ENCODE measurements around the gene SND1.

Gene SND1

GRCh38 chr7:128039544-128039953 lies 387.6 kb downstream of the SND1 start (continued):
- TF ChIP-seq ZNF416 (tag by site-specific recombination; IDR thresholded peaks at IDR 0.05) (no peak), SETDB1 (IDR thresholded peaks at IDR 0.05; ENCODE audit: insufficient read length, low read length) (no peak), BCL11A (tag by site-specific recombination; IDR thresholded peaks at IDR 0.05; ENCODE audit: low read depth) (peak; percentile 25; the same call in 1 of the 2 replicates), GLI4 (tag by site-specific recombination; IDR thresholded peaks at IDR 0.05) (no peak), ZNF558 (tag by site-specific recombination; IDR thresholded peaks at IDR 0.05) (no peak), ZNF10 (tag by site-specific recombination; IDR thresholded peaks at IDR 0.05) (no peak), ZNF324 (tag by site-specific recombination; IDR thresholded peaks at IDR 0.05) (no peak), ZFP69B (tag by site-specific recombination; IDR thresholded peaks at IDR 0.05) (no peak), GLI2 (tag by site-specific recombination; IDR thresholded peaks at IDR 0.05; ENCODE audit: borderline replicate concordance, low read depth) (no peak), ZNF19 (tag by site-specific recombination; IDR thresholded peaks at IDR 0.05; ENCODE audit: low read depth) (no peak), MYNN (tag by site-specific recombination; IDR thresholded peaks at IDR 0.05; ENCODE audit: borderline replicate concordance) (no peak), ZBTB21 (tag by site-specific recombination; IDR thresholded peaks at IDR 0.05) (no peak), ZNF548 (tag by site-specific recombination; IDR thresholded peaks at IDR 0.05) (no peak), ZBTB20 (tag by site-specific recombination; IDR thresholded peaks at IDR 0.05) (peak; percentile 33; the same call in 1 of the 2 replicates), ZNF18 (tag by site-specific recombination; IDR thresholded peaks at IDR 0.05) (0 out of 2 replicates have a peak, but pooled peaks have one; percentile 20), ZNF311 (tag by site-specific recombination; IDR thresholded peaks at IDR 0.05; ENCODE audit: borderline replicate concordance) (no peak), ZNF701 (tag by site-specific recombination; IDR thresholded peaks at IDR 0.05) (no peak), HOXC10 (CRISPR knock-in tag; IDR thresholded peaks at IDR 0.05) (no peak), ZFHX2 (tag by site-specific recombination; conservative IDR thresholded peaks at IDR 0.05) (no peak), HIC1 (tag by site-specific recombination; IDR thresholded peaks at IDR 0.05) (no peak), ZNF521 (tag by site-specific recombination; IDR thresholded peaks at IDR 0.05) (no peak), ZNF843 (tag by site-specific recombination; IDR thresholded peaks at IDR 0.05) (peak; percentile 71), ZNF341 (tag by site-specific recombination; IDR thresholded peaks at IDR 0.05; ENCODE audit: low read depth) (peak; percentile 66), RBAK (tag by site-specific recombination; IDR thresholded peaks at IDR 0.05) (no peak), ZBTB8A (tag by site-specific recombination; IDR thresholded peaks at IDR 0.05) (peak; percentile 77)
- TF ChIP-seq, protein P1, sequence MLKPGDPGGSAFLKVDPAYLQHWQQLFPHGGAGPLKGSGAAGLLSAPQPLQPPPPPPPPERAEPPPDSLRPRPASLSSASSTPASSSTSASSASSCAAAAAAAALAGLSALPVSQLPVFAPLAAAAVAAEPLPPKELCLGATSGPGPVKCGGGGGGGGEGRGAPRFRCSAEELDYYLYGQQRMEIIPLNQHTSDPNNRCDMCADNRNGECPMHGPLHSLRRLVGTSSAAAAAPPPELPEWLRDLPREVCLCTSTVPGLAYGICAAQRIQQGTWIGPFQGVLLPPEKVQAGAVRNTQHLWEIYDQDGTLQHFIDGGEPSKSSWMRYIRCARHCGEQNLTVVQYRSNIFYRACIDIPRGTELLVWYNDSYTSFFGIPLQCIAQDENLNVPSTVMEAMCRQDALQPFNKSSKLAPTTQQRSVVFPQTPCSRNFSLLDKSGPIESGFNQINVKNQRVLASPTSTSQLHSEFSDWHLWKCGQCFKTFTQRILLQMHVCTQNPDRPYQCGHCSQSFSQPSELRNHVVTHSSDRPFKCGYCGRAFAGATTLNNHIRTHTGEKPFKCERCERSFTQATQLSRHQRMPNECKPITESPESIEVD (tag by site-specific recombination; IDR thresholded peaks at IDR 0.05): peak; percentile 95
- TF ChIP-seq, protein P2, sequence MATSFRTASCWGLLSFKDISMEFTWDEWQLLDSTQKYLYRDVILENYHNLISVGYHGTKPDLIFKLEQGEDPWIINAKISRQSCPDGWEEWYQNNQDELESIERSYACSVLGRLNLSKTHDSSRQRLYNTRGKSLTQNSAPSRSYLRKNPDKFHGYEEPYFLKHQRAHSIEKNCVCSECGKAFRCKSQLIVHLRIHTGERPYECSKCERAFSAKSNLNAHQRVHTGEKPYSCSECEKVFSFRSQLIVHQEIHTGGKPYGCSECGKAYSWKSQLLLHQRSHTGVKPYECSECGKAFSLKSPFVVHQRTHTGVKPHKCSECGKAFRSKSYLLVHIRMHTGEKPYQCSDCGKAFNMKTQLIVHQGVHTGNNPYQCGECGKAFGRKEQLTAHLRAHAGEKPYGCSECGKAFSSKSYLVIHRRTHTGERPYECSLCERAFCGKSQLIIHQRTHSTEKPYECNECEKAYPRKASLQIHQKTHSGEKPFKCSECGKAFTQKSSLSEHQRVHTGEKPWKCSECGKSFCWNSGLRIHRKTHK (tag by site-specific recombination; IDR thresholded peaks at IDR 0.05): no peak
- TF ChIP-seq, protein P3, sequence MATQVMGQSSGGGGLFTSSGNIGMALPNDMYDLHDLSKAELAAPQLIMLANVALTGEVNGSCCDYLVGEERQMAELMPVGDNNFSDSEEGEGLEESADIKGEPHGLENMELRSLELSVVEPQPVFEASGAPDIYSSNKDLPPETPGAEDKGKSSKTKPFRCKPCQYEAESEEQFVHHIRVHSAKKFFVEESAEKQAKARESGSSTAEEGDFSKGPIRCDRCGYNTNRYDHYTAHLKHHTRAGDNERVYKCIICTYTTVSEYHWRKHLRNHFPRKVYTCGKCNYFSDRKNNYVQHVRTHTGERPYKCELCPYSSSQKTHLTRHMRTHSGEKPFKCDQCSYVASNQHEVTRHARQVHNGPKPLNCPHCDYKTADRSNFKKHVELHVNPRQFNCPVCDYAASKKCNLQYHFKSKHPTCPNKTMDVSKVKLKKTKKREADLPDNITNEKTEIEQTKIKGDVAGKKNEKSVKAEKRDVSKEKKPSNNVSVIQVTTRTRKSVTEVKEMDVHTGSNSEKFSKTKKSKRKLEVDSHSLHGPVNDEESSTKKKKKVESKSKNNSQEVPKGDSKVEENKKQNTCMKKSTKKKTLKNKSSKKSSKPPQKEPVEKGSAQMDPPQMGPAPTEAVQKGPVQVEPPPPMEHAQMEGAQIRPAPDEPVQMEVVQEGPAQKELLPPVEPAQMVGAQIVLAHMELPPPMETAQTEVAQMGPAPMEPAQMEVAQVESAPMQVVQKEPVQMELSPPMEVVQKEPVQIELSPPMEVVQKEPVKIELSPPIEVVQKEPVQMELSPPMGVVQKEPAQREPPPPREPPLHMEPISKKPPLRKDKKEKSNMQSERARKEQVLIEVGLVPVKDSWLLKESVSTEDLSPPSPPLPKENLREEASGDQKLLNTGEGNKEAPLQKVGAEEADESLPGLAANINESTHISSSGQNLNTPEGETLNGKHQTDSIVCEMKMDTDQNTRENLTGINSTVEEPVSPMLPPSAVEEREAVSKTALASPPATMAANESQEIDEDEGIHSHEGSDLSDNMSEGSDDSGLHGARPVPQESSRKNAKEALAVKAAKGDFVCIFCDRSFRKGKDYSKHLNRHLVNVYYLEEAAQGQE (tag by site-specific recombination; IDR thresholded peaks at IDR 0.05): no peak
- TF ChIP-seq, protein P4, sequence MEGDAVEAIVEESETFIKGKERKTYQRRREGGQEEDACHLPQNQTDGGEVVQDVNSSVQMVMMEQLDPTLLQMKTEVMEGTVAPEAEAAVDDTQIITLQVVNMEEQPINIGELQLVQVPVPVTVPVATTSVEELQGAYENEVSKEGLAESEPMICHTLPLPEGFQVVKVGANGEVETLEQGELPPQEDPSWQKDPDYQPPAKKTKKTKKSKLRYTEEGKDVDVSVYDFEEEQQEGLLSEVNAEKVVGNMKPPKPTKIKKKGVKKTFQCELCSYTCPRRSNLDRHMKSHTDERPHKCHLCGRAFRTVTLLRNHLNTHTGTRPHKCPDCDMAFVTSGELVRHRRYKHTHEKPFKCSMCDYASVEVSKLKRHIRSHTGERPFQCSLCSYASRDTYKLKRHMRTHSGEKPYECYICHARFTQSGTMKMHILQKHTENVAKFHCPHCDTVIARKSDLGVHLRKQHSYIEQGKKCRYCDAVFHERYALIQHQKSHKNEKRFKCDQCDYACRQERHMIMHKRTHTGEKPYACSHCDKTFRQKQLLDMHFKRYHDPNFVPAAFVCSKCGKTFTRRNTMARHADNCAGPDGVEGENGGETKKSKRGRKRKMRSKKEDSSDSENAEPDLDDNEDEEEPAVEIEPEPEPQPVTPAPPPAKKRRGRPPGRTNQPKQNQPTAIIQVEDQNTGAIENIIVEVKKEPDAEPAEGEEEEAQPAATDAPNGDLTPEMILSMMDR (tag by site-specific recombination; IDR thresholded peaks at IDR 0.05): 0 out of 2 replicates have a peak, but pooled peaks have one; percentile 22
